ACC112 (cell line): Measurements from ENCODE around the gene MYL4.
A peak's percentile ranks its signal among the peaks of the same experiment; 100 is the strongest.

Experiments used
- H2AFZ ChIP-seq: fragments of 200-600 bp; sonication (generic); one replicate; pipeline ENCODE4 v1.6.0; 2017; ENCODE audit warnings: antibody characterized with exemption, low read length; ENCODE audit not compliant: unreplicated experiment
- H3K27ac ChIP-seq: fragments of 200-600 bp; sonication (generic); 2 replicates; pipeline ENCODE4 v1.5.1; 2014; ENCODE audit warnings: low read depth, mild to moderate bottlenecking, antibody characterized with exemption, low read length, moderate library complexity
- H3K27me3 ChIP-seq: fragments of 200-600 bp; sonication (generic); 2 replicates; pipeline ENCODE4 v1.6.1; 2014; ENCODE audit warnings: mild to moderate bottlenecking, antibody characterized with exemption, low read length, moderate library complexity, mixed read lengths; ENCODE audit not compliant: insufficient read depth
- H3K36me3 ChIP-seq: fragments of 200-600 bp; sonication (generic); 2 replicates; pipeline ENCODE4 v1.6.1; 2016; ENCODE audit warnings: mild to moderate bottlenecking, antibody characterized with exemption, low read length, moderate library complexity, mixed read lengths; ENCODE audit not compliant: insufficient read depth
- H3K4me1 ChIP-seq: fragments of 200-600 bp; sonication (generic); one replicate; pipeline ENCODE4 v1.6.1; 2016; ENCODE audit warnings: low read length, mixed read lengths; ENCODE audit not compliant: insufficient read depth, unreplicated experiment, control insufficient read depth
- H3K4me3 ChIP-seq: fragments of 200-600 bp; sonication (generic); 2 replicates; pipeline ENCODE4 v1.5.1; 2014; ENCODE audit warnings: mild to moderate bottlenecking, low read depth, low read length
- H3K79me2 ChIP-seq: fragments of 200-600 bp; sonication (generic); one replicate; pipeline ENCODE4 v1.6.0; 2016; ENCODE audit warnings: low read length; ENCODE audit not compliant: control insufficient read depth, unreplicated experiment, insufficient read depth

Gene MYL4

DNA sequence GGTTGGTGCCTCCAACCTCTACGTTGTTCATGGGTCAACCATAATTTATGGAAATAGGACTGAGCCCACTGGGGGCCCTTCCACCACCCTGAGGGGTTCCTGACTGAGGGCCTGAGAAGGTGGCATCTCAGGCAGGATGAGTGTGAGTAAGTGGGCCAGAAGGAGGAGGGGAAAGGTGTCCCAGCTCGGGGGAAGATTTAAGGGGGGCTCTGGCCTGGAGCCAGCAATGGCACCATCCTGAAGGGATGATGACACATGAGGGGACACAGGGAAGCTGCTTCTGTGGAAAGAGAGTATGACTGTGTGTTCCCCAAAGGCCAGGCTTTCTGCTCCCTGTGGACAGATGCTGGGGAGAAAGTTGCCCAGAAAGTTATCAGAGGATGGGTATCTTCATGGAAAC, 18.7 kb downstream of the MYL4 start:
- Histone ChIP-seq H3K4me3 (no peak overlapping the region), H3K27ac (no peak overlapping the region), H3K79me2 (no peaks in the 10 kb centered on the region), H3K36me3 (no peaks in the 10 kb centered on the region), H2AFZ (no peak overlapping the region), H3K27me3 (no peaks in the 10 kb centered on the region), H3K4me1 (peaks cover 46% of the 10 kb centered on the region)

DNA sequence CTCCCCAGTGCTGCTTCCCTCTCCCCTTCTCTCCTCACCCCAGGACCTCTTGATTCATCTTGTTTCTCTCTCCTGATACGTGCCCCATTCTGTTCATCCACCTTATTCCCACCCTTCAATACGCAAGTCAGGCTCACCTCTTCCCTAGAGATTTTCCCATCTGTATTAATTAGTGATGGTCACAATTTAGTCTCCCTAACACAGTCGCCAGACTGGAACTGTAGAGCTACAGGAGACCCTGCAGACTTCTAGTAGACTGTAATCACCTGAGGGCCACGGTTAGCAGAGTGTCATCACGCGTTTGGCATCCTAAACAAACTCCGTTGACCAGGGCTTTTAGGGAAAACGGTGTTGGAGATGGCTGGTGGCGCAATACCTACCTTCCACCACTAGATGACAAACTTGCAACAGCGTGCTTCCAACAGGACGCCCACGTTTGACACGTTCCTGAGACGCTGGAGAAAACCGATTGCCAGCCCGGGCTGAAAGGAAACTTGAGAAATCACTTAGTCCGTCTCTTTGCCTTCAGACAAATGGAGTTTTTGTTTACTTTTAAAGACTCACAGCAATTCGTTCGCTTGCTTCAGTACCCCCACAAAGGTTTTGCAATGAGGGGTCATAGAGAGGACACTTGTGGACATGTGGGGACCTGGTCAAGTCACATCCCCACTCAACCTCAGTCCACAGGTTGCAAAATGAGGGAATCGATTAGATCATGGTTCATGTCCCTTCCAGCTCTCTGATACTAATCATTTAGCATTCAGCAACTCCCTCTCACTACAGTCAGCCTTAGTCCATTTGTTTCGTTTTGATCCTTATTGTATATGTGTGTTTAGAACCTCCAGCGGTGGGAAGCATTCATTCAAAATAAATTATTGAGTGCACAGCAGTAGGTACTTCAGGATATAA, 20.6 kb downstream of the MYL4 start:
- H3K36me3 ChIP-seq, result no peaks in the 10 kb centered on the region
- H2AFZ ChIP-seq, result peak overlapping the region; percentile 90
- no peaks in the 10 kb centered on the region for H3K79me2 ChIP-seq
- H3K27ac ChIP-seq, result peak overlapping the region; percentile 82
- peak overlapping the region; percentile 71 for H3K4me3 ChIP-seq
- H3K4me1 ChIP-seq, result peaks cover 31% of the 10 kb centered on the region
- no peaks in the 10 kb centered on the region for H3K27me3 ChIP-seq

DNA sequence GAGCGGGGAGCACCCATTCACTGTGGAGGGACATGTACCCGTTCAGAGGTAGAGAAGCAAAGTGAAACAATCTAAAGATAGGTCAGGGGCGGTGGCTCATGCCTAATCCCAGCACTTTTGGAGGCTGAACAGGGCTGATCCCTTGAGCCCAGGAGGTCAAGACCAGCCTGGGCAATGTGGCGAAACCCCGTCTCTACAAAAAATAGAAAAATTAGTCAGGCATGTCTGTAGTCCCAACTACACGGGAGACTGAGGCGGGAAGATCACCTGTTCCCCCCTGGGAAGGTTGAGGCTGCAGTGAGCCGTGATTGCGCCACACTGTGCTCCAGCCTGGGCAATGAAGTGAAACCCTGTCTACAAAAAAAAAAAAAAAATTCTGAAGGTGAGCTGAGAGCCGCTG, 21.7 kb downstream of the MYL4 start:
- Histone ChIP-seq H3K4me3 (no peak overlapping the region), H3K79me2 (no peaks in the 10 kb centered on the region), H3K27ac (peak overlapping the region; percentile 82; the same call in 1 of the 2 replicates)

DNA sequence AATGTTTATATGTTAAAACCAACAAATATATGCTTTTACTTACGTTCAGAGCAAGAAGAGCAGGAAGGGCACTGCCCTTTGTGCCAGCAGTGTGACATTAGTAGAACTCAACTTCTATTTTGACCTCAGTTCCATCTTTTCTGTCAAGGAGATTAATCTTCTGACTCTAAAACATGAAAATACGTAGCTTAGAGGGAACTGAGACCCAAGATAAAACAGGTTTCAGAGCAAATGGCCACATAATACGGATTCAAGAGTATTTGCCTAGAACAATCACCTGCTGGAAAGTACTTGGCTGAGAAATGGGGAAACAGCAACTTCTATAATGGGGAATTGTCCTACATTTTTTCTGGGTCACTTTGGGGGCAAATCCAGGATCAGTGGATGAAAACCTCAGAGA, 22.2 kb downstream of the MYL4 start:
- H3K4me1 ChIP-seq, result peaks cover 16% of the 10 kb centered on the region
- no peaks in the 10 kb centered on the region for H3K27me3 ChIP-seq
- H2AFZ ChIP-seq, result no peak overlapping the region
- H3K4me3 ChIP-seq, result no peak overlapping the region
- H3K79me2 ChIP-seq, result no peaks in the 10 kb centered on the region
- H3K36me3 ChIP-seq, result no peaks in the 10 kb centered on the region
- no peak overlapping the region for H3K27ac ChIP-seq

More for the DNA sequence above, 21.7 kb downstream of the MYL4 start:
- no peaks in the 10 kb centered on the region for H3K27me3 ChIP-seq
- no peaks in the 10 kb centered on the region for H3K36me3 ChIP-seq
- peaks cover 21% of the 10 kb centered on the region for H3K4me1 ChIP-seq
- H2AFZ ChIP-seq, result no peak overlapping the region

DNA sequence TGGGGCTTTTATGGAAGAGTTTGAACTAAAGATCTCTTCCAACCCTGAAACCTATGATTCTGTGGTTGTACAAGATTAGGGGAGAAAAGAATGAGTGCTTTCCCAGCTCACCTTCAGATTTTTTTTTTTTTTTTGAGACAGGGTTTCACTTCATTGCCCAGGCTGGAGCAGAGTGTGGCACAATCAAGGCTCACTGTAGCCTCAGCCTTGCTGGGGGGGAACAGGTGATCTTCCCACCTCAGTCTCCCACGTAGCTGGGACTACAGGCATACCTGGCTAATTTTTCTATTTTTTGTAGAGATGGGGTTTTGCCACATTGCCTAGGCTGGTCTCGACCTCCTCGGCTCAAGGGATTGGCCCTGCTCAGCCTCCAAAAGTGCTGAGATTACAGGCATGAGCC, 22.7 kb downstream of the MYL4 start:
- no peak overlapping the region for H3K4me3 ChIP-seq
- H3K36me3 ChIP-seq, result no peaks in the 10 kb centered on the region
- H2AFZ ChIP-seq, result no peak overlapping the region
- H3K4me1 ChIP-seq, result peaks cover 15% of the 10 kb centered on the region
- H3K27me3 ChIP-seq, result no peaks in the 10 kb centered on the region
- H3K79me2 ChIP-seq, result no peaks in the 10 kb centered on the region
- H3K27ac ChIP-seq, result no peak overlapping the region

DNA sequence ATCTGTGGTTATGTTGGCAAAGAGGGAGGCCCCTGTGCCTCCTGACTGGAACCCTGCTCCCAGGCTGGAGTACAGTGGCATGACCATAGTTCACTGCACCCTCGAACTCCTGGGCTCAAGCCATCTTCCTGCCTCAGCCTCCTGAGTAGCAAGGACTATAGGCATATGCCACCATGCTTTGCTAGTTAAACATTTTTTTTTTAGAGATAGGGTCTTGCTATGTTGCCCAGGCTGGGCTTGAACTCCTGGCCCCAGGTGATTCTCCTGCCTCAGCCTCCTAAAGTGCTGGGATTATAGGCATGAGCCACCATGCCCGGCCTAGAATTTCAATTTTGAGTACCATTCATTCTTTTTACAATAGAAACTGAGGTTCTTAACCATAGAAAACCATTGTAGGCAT, 23.3 kb downstream of the MYL4 start:
- H3K27ac ChIP-seq, result no peak overlapping the region
- no peak overlapping the region for H2AFZ ChIP-seq
- no peaks in the 10 kb centered on the region for H3K36me3 ChIP-seq
- H3K79me2 ChIP-seq, result no peaks in the 10 kb centered on the region
- no peak overlapping the region for H3K4me3 ChIP-seq
- no peaks in the 10 kb centered on the region for H3K27me3 ChIP-seq
- H3K4me1 ChIP-seq, result peaks cover 15% of the 10 kb centered on the region

DNA sequence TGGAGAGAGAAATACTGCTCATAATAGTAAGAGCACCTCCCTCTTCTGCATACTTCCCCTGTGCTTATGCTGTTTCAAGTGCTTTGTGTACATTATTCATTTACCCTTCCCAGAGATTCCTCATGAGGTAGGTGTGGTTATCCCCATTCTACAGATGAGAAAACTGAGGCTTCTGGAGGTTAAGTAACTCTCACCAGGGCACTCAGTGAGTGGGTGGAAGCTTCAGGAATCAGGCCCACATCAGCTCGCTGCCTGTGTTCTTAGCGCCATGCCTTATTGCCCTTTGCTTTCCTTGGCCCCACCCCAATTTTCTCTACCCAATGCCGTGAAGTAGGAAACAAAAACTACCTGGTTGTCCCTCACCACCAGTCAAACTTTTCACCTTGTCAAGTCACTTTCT, 26.4 kb downstream of the MYL4 start:
- Histone ChIP-seq H3K27ac (no peak overlapping the region), H3K27me3 (no peaks in the 10 kb centered on the region), H2AFZ (no peak overlapping the region), H3K4me1 (peaks cover 16% of the 10 kb centered on the region), H3K36me3 (no peaks in the 10 kb centered on the region), H3K79me2 (no peaks in the 10 kb centered on the region), H3K4me3 (no peak overlapping the region)

DNA sequence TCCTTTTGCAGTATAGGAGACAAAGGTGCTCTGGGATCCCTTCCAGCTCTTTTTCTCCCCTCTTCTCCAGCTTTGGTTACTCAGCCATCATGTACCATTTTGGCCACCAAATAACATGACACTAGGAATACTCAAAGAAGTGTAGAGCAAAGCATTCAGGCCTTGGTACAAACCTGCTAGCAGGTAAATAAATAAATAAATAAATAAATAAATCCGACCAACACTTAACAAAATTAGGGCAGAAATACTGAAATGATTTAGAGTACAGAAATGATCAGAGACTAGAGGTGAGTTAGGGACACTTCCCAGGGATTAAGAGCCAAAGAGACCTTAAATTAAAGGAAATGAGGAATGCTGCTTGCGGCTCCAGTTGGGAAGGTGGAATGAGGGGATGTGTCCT, 26.8 kb downstream of the MYL4 start:
- Histone ChIP-seq H3K79me2 (no peaks in the 10 kb centered on the region), H2AFZ (no peak overlapping the region), H3K4me3 (no peak overlapping the region), H3K36me3 (no peaks in the 10 kb centered on the region), H3K27ac (no peak overlapping the region), H3K27me3 (no peaks in the 10 kb centered on the region), H3K4me1 (peaks cover 17% of the 10 kb centered on the region)

DNA sequence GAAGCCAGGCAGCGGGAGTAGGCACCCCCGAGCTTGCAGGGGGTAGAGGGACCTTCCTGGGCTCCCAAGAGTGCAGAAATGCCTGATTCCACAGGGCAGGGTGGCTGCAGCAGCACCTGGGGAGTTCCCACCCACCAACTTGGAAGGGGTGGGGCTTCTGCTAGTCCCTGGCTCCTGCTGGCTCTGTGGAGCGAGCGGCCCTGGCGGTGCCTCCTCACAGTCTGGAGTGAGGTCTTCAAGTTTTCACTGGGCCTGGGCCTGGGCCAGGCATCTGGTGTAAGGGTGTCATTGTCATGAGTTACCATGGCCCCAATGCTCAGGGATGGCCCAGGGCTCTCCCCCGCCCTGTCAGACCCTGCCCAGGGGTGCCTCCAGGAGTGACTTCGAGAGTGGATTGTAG, 28.7 kb downstream of the MYL4 start:
- Histone ChIP-seq H3K27me3 (no peaks in the 10 kb centered on the region), H2AFZ (no peak overlapping the region), H3K36me3 (no peaks in the 10 kb centered on the region), H3K4me3 (no peak overlapping the region), H3K79me2 (no peaks in the 10 kb centered on the region), H3K27ac (no peak overlapping the region), H3K4me1 (peaks cover 18% of the 10 kb centered on the region)

DNA sequence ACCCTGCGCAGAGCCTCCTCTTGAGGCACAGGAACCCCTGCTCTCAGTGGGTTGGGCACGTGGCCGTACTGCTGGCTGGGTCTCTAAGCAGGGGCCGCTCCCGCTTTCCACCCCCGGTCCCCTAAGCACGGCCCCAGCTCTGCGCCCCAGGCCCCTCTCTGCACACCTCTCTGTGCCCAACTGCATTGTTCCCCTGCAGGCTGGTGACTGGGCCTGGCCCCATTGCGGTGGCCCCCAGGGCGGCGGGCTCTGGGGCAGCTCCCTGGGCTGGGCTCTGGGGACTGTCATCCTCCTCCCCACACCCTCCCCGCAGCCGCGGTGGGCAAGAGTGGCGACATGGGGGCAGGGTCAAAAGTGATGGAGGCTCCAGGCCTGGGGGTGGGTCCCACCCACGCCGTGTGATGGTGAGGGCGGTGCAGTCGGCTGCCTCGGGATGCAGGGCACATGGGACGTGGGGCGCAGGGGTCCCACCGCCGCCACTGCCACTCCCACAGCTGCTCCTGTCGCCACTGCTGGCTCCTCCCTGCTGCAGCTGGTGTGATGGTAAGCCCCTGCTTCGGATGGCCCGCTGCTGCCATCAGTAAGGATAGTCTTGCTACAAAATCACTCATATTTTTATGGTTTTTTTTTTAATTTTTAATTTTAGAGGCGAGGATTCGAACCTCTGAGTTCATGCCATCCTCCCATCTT, 29.3 kb downstream of the MYL4 start:
- Histone ChIP-seq H3K27me3 (no peaks in the 10 kb centered on the region), H3K4me3 (no peak overlapping the region), H3K79me2 (no peaks in the 10 kb centered on the region), H3K4me1 (peaks cover 18% of the 10 kb centered on the region), H3K36me3 (no peaks in the 10 kb centered on the region), H3K27ac (no peak overlapping the region; the same call in 1 of the 2 replicates), H2AFZ (no peak overlapping the region)

DNA sequence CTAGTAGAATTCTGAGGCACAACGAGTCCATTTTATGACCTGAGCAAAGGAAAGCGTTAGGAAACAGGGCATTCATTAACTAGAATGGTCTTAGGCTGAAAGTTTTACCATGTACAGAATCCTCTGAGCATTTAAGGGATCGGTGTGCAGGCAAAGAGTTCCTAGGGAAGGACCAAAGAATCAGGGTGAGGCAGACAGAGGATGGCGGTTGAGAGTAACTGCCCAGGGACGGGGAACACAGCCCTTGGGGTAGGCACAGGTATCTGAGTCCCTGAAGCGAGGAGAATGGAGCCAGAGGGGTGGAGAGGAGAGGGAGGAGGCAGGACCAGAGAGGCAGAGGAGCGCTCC, 30.4 kb downstream of the MYL4 start:
- Histone ChIP-seq H3K36me3 (no peaks in the 10 kb centered on the region), H3K79me2 (no peaks in the 10 kb centered on the region), H3K27me3 (no peaks in the 10 kb centered on the region), H3K27ac (peak overlapping the region; percentile 85), H3K4me1 (peaks cover 18% of the 10 kb centered on the region), H3K4me3 (no peak overlapping the region), H2AFZ (peak overlapping the region; percentile 23)
